Measurements from ENCODE around the gene SLC1A3. TPM values are rescaled to one million over a fixed set of nuclear protein-coding genes. Genes with fewer than 3 reads are reported as not detected.
A peak's percentile ranks its signal among the peaks of the same experiment; 100 is the strongest.

SLC1A3 gene
- total RNA-seq, 2 donors from 2014 or later: 11.2 to 18.5 TPM

DNA sequence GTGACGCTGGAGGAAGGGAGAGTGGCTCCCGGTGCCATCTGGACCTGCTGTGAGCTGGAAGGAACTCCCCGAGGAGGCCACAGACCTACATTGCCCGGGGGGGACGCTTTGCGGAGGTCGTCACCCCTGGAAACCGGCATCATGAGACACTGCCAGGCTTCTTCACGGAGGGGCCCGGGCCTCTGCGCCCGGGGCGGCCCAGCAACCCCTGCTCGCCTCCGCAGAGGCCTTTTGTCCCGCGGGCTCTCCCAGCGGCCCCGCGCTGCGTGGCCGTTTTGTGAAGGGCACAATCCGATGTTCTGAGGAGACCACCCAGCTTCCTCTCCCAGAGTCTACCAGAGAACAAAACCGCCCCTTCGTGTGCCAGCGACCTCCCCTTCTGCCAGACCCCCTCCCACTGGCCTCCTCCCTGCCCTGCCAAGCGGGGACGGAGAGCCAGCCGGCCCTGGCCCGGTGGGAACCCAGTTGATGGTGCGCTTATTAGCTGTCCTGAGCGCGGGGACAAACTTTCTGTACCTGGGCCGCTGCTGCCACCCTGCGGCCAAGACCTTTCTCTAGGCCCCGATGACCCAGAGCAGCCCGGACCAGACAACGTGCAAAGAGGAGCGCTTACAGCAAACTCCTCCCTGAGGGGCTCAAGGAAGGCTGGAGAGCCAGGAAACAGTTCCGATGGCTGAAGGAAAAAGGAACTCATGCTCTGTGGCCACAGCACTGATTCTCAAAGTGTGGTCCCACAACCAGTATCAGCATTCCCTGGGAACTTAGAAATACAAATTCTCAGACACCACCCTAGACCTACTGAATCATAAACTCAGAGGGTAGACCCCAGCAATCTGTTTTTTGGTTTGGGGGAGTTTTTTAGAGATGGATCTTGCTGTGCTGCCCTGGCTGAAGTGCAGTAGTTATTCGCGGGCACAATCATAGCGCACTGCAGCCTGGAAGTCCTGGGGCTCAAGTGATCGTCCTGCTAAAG lies 86.7 kb downstream of the SLC1A3 start:
- WGBS, 2 donors: 21 to 23% methylated on average over 21 to 44 of the region's 44 CpGs
- no peak overlapping the region for H3K4me3 ChIP-seq

GRCh38 chr5:36694351-36694750 lies 87.9 kb downstream of the SLC1A3 start:
- no peaks in the 10 kb centered on the region for H3K36me3 ChIP-seq (replicated peaks in 1 of 2; ENCODE audit: insufficient read depth in 1 of 2, low read depth in 2 of 2)
- 82 to 85% methylated on average over 5 of the region's 5 CpGs for WGBS, 2 donors
- no peak for DNase-seq
- no peaks in the 10 kb centered on the region for H3K9me3 ChIP-seq
- peaks cover 0 to 5% of the 10 kb centered on the region in 2 donors for H3K27me3 ChIP-seq
- H3K4me3 ChIP-seq: no peak overlapping the region
- intact Hi-C loops (cut with DNase I): loop anchor here (5.0 kb wide), 1 partner anchor 277 kb away; no protein-coding TSS in a partner anchor
- TF ChIP-seq, protein P1, sequence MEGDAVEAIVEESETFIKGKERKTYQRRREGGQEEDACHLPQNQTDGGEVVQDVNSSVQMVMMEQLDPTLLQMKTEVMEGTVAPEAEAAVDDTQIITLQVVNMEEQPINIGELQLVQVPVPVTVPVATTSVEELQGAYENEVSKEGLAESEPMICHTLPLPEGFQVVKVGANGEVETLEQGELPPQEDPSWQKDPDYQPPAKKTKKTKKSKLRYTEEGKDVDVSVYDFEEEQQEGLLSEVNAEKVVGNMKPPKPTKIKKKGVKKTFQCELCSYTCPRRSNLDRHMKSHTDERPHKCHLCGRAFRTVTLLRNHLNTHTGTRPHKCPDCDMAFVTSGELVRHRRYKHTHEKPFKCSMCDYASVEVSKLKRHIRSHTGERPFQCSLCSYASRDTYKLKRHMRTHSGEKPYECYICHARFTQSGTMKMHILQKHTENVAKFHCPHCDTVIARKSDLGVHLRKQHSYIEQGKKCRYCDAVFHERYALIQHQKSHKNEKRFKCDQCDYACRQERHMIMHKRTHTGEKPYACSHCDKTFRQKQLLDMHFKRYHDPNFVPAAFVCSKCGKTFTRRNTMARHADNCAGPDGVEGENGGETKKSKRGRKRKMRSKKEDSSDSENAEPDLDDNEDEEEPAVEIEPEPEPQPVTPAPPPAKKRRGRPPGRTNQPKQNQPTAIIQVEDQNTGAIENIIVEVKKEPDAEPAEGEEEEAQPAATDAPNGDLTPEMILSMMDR (IDR thresholded peaks at IDR 0.05): no peak
- peaks cover 20% of the 10 kb centered on the region for H3K4me1 ChIP-seq
- no peak for ATAC-seq
- no peak overlapping the region for H3K27ac ChIP-seq

More for the DNA sequence above, 86.7 kb downstream of the SLC1A3 start:
- TF ChIP-seq POLR2A (IDR thresholded peaks at IDR 0.05): no peak
- TF ChIP-seq, protein P1 (IDR thresholded peaks at IDR 0.05): peak; percentile 56 to 73 (median 67)
- Histone ChIP-seq H3K27me3 (peaks cover 0 to 5% of the 10 kb centered on the region in 2 donors), H3K36me3 (replicated peaks in 1 of 2; ENCODE audit: insufficient read depth in 1 of 2, low read depth in 2 of 2) (no peaks in the 10 kb centered on the region), H3K27ac (no peak overlapping the region), H3K4me1 (peaks cover 20% of the 10 kb centered on the region), H3K9me3 (no peaks in the 10 kb centered on the region)
- ATAC-seq (peak; percentile 68), DNase-seq (peak; percentile 71 to 80 (median 76))
- intact Hi-C loops (cut with DNase I): loop anchor here (5.0 kb wide), 1 partner anchor 276 kb away; no protein-coding TSS in a partner anchor

GRCh38 chr5:36696059-36696673 lies 89.8 kb downstream of the SLC1A3 start:
- Histone ChIP-seq H3K4me3 (no peak overlapping the region), H3K27me3 (peaks cover 0 to 5% of the 10 kb centered on the region in 2 donors), H3K9me3 (no peaks in the 10 kb centered on the region), H3K36me3 (replicated peaks in 1 of 2; ENCODE audit: insufficient read depth in 1 of 2, low read depth in 2 of 2) (no peaks in the 10 kb centered on the region), H3K27ac (no peak overlapping the region), H3K4me1 (peaks cover 9% of the 10 kb centered on the region)
- ATAC-seq (peak; percentile 73), DNase-seq (peak; percentile 63 to 76 (median 70))
- 20 to 21% methylated on average over 7 of the region's 7 CpGs for WGBS, 2 donors
- TF ChIP-seq POLR2A (IDR thresholded peaks at IDR 0.05): no peak
- TF ChIP-seq, protein P1 (IDR thresholded peaks at IDR 0.05): peak; percentile 44 to 64 (median 59)
- intact Hi-C loops (cut with DNase I): no loop called here

DNA sequence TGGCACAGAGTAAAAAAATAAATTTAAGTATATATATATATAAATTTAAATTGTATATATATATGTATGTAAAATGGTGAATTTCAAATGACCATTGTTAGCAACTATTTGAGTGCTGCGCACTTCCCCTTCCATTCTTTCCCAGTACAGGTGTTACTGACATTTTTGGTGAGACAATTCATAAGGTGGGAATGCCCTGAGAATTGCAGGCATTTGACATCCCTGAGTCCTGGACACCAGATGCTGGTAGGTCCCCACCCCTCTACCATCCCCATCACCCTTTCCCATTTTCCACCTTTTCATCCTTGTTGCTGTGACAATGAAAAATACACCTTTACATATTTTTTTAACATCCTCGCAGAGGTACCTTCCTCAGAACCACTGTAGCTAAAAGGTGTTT lies 91.6 kb downstream of the SLC1A3 start:
- Histone ChIP-seq H3K27ac (no peak overlapping the region), H3K36me3 (replicated peaks in 1 of 2; ENCODE audit: insufficient read depth in 1 of 2, low read depth in 2 of 2) (no peaks in the 10 kb centered on the region), H3K27me3 (peaks cover 0 to 2% of the 10 kb centered on the region in 2 donors), H3K4me3 (no peak overlapping the region), H3K9me3 (no peaks in the 10 kb centered on the region), H3K4me1 (peaks cover 3% of the 10 kb centered on the region)
- TF ChIP-seq, protein P1 (IDR thresholded peaks at IDR 0.05): no peak
- no peak for TF ChIP-seq POLR2A (IDR thresholded peaks at IDR 0.05)
- intact Hi-C loops (cut with DNase I): no loop called here
- WGBS, 2 donors: 89 to 90% methylated on average over 2 of the region's 2 CpGs
- ATAC-seq: no peak
- no peak for DNase-seq

All from body of pancreas (tissue), 4 donors.